ENCODE data around the gene SULT2B1.

DNA sequence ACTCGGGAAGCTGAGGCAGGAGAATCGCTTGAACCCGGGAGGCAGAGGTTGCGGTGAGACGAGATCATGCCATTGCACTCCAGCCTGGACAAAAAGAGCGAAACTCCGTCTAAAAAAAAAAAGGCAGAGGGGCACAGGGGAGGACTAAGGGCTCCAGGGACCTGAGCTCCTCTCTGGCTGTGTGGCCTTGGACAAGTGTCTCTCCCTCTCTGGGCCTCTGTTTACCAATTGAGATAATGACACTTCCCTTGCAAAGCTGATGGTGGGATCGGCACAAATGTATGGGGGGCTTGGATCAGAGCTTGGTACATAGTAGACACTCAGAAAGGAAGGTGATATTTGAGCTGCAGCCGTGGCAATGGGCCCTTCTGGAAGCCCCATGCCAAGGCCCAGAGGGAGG is 43.2 kb downstream of the SULT2B1 start:
- TF ChIP-seq, protein P1, sequence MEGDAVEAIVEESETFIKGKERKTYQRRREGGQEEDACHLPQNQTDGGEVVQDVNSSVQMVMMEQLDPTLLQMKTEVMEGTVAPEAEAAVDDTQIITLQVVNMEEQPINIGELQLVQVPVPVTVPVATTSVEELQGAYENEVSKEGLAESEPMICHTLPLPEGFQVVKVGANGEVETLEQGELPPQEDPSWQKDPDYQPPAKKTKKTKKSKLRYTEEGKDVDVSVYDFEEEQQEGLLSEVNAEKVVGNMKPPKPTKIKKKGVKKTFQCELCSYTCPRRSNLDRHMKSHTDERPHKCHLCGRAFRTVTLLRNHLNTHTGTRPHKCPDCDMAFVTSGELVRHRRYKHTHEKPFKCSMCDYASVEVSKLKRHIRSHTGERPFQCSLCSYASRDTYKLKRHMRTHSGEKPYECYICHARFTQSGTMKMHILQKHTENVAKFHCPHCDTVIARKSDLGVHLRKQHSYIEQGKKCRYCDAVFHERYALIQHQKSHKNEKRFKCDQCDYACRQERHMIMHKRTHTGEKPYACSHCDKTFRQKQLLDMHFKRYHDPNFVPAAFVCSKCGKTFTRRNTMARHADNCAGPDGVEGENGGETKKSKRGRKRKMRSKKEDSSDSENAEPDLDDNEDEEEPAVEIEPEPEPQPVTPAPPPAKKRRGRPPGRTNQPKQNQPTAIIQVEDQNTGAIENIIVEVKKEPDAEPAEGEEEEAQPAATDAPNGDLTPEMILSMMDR (conservative IDR thresholded peaks at IDR 0.05), result no peak
- TF ChIP-seq EZH2 (IDR thresholded peaks at IDR 0.05; ENCODE audit: low read depth), result no peak
